ENCODE measurements around the gene KRT26. TPM values are rescaled to one million over a fixed set of nuclear protein-coding genes. Genes with fewer than 3 reads are reported as not detected.
"Not testable (repeated sequence)": the region's sequence is repeated elsewhere in the genome, so short reads cannot be mapped to it uniquely, and the experiment has no call there.

The KRT26 gene
- not detected for total RNA-seq
- polyA plus RNA-seq: not detected
- long read RNA-seq, donor 1: 0 reads
- long read RNA-seq, donor 2: 0 reads
- long read RNA-seq, donor 3: 0 reads
- long read RNA-seq, donor 4: 0 reads

- Histone ChIP-seq H3K4me3 (ENCODE audit: low read length) (no peak within 1 kb of the TSS), H3K27ac (ENCODE audit: low read length) (no peak within 1 kb of the TSS), H3K4me1 (ENCODE audit: control insufficient read depth, insufficient read depth, low read length) (no peaks in the 10 kb centered on the region), H3K9me3 (ENCODE audit: control insufficient read depth, low read length) (no peaks in the 10 kb centered on the region), H3K27me3 (ENCODE audit: control insufficient read depth, insufficient read depth) (no peaks in the 10 kb centered on the region)
- intact Hi-C loops (cut with DNase I): no loop called here
- ATAC-seq: no peak
- DNase-seq: no peak
- 93% methylated on average over 3 of the region's 3 CpGs for WGBS
Measured at GRCh38 chr17:40772101-40772500, at the start of gene KRT26. KRT26 (minus strand) TSS chr17:40772201; CDS start chr17:40772113, 88 bp downstream.

GRCh38 chr17:40821536-40821935 is 49.5 kb upstream of the KRT26 start:
- no peak for DNase-seq
- Histone ChIP-seq H3K9me3 (ENCODE audit: control insufficient read depth, low read length) (no peaks in the 10 kb centered on the region), H3K27ac (ENCODE audit: low read length) (no peak overlapping the region), H3K27me3 (ENCODE audit: control insufficient read depth, insufficient read depth) (no peaks in the 10 kb centered on the region), H3K4me3 (ENCODE audit: low read length) (no peak overlapping the region), H3K4me1 (ENCODE audit: control insufficient read depth, insufficient read depth, low read length) (peaks cover 7% of the 10 kb centered on the region)
- intact Hi-C loops (cut with DNase I): no loop called here
- ATAC-seq: no peak

GRCh38 chr17:40820228-40820838 is 48.3 kb upstream of the KRT26 start:
- no peak overlapping the region for H3K27ac ChIP-seq (ENCODE audit: low read length)
- no peak for ATAC-seq
- no peaks in the 10 kb centered on the region for H3K27me3 ChIP-seq (ENCODE audit: control insufficient read depth, insufficient read depth)
- H3K9me3 ChIP-seq (ENCODE audit: control insufficient read depth, low read length): no peaks in the 10 kb centered on the region
- no peak overlapping the region for H3K4me3 ChIP-seq (ENCODE audit: low read length)
- DNase-seq: no peak
- peaks cover 5% of the 10 kb centered on the region for H3K4me1 ChIP-seq (ENCODE audit: control insufficient read depth, insufficient read depth, low read length)
- intact Hi-C loops (cut with DNase I): no loop called here
- WGBS: 86% methylated on average over 9 of the region's 9 CpGs

GRCh38 chr17:40819528-40820125 is 47.6 kb upstream of the KRT26 start:
- Histone ChIP-seq H3K4me3 (ENCODE audit: low read length) (peak overlapping the region; percentile 94), H3K9me3 (ENCODE audit: control insufficient read depth, low read length) (no peaks in the 10 kb centered on the region), H3K4me1 (ENCODE audit: control insufficient read depth, insufficient read depth, low read length) (peaks cover 5% of the 10 kb centered on the region), H3K27ac (ENCODE audit: low read length) (peak overlapping the region; percentile 31), H3K27me3 (ENCODE audit: control insufficient read depth, insufficient read depth) (no peaks in the 10 kb centered on the region)
- DNase-seq (no peak), ATAC-seq (peak; percentile 50 to 81)
- 47% methylated on average over 9 of the region's 9 CpGs for WGBS
- intact Hi-C loops (cut with DNase I): no loop called here

GRCh38 chr17:40818733-40819527 is 46.9 kb upstream of the KRT26 start:
- intact Hi-C loops (cut with DNase I): no loop called here

GRCh38 chr17:40818343-40818732 is 46.3 kb upstream of the KRT26 start:
- DNase-seq (no peak), ATAC-seq (no peak)
- intact Hi-C loops (cut with DNase I): no loop called here
- H3K27ac ChIP-seq (ENCODE audit: low read length): no peak overlapping the region
- peak overlapping the region; percentile 94 for H3K4me3 ChIP-seq (ENCODE audit: low read length)
- H3K27me3 ChIP-seq (ENCODE audit: control insufficient read depth, insufficient read depth): no peaks in the 10 kb centered on the region
- 15% methylated on average over 7 of the region's 7 CpGs for WGBS
- H3K9me3 ChIP-seq (ENCODE audit: control insufficient read depth, low read length): no peaks in the 10 kb centered on the region
- H3K4me1 ChIP-seq (ENCODE audit: control insufficient read depth, insufficient read depth, low read length): peaks cover 5% of the 10 kb centered on the region

More at GRCh38 chr17:40818733-40819527, 46.9 kb upstream of the KRT26 start:
- Histone ChIP-seq H3K9me3 (ENCODE audit: control insufficient read depth, low read length) (no peaks in the 10 kb centered on the region), H3K27ac (ENCODE audit: low read length) (peak overlapping the region; percentile 99), H3K4me3 (ENCODE audit: low read length) (peak overlapping the region; percentile 94), H3K4me1 (ENCODE audit: control insufficient read depth, insufficient read depth, low read length) (peaks cover 5% of the 10 kb centered on the region), H3K27me3 (ENCODE audit: control insufficient read depth, insufficient read depth) (no peaks in the 10 kb centered on the region)
- WGBS: 1% methylated on average over 73 of the region's 73 CpGs
- DNase-seq (peak; percentile 83 to 93 (median 91)), ATAC-seq (peak; percentile 94 to 95)

- Histone ChIP-seq H3K27me3 (ENCODE audit: control insufficient read depth, insufficient read depth) (no peaks in the 10 kb centered on the region), H3K27ac (ENCODE audit: low read length) (no peak overlapping the region), H3K4me1 (ENCODE audit: control insufficient read depth, insufficient read depth, low read length) (peaks cover 4% of the 10 kb centered on the region), H3K9me3 (ENCODE audit: control insufficient read depth, low read length) (no peaks in the 10 kb centered on the region), H3K4me3 (ENCODE audit: low read length) (no peak overlapping the region)
- 96% methylated on average over 4 of the region's 4 CpGs for WGBS
- DNase-seq (no peak), ATAC-seq (no peak)
- intact Hi-C loops (cut with DNase I): no loop called here
Measured at GRCh38 chr17:40817103-40817682, 45.2 kb upstream of the KRT26 start.

- H3K4me1 ChIP-seq (ENCODE audit: control insufficient read depth, insufficient read depth, low read length): peaks cover 4% of the 10 kb centered on the region
- ATAC-seq (no peak), DNase-seq (no peak)
- H3K27me3 ChIP-seq (ENCODE audit: control insufficient read depth, insufficient read depth): no peaks in the 10 kb centered on the region
- 93% methylated on average over 3 of the region's 3 CpGs for WGBS
- H3K9me3 ChIP-seq (ENCODE audit: control insufficient read depth, low read length): no peaks in the 10 kb centered on the region
- intact Hi-C loops (cut with DNase I): no loop called here
- H3K27ac ChIP-seq (ENCODE audit: low read length): no peak overlapping the region
- H3K4me3 ChIP-seq (ENCODE audit: low read length): no peak overlapping the region
Measured at GRCh38 chr17:40816569-40816968, 44.6 kb upstream of the KRT26 start.

GRCh38 chr17:40815381-40815780 is 43.4 kb upstream of the KRT26 start:
- Histone ChIP-seq H3K4me3 (ENCODE audit: low read length) (no peak overlapping the region), H3K4me1 (ENCODE audit: control insufficient read depth, insufficient read depth, low read length) (peaks cover 4% of the 10 kb centered on the region), H3K9me3 (ENCODE audit: control insufficient read depth, low read length) (no peaks in the 10 kb centered on the region), H3K27me3 (ENCODE audit: control insufficient read depth, insufficient read depth) (no peaks in the 10 kb centered on the region), H3K27ac (ENCODE audit: low read length) (no peak overlapping the region)
- intact Hi-C loops (cut with DNase I): no loop called here
- no peak for ATAC-seq
- no peak for DNase-seq
- WGBS: 93% methylated on average over 1 of the region's 1 CpG

- intact Hi-C loops (cut with DNase I); ATAC-seq; DNase-seq: not testable (repeated sequence)
Measured at GRCh38 chr17:40814657-40815056, 42.7 kb upstream of the KRT26 start.

GRCh38 chr17:40813804-40814203 is 41.8 kb upstream of the KRT26 start:
- no peak for DNase-seq
- no peaks in the 10 kb centered on the region for H3K27me3 ChIP-seq (ENCODE audit: control insufficient read depth, insufficient read depth)
- intact Hi-C loops (cut with DNase I): no loop called here
- peaks cover 4% of the 10 kb centered on the region for H3K4me1 ChIP-seq (ENCODE audit: control insufficient read depth, insufficient read depth, low read length)
- H3K4me3 ChIP-seq (ENCODE audit: low read length): no peak overlapping the region
- WGBS: 71% methylated on average over 4 of the region's 4 CpGs
- no peak overlapping the region for H3K27ac ChIP-seq (ENCODE audit: low read length)
- no peak for ATAC-seq
- no peaks in the 10 kb centered on the region for H3K9me3 ChIP-seq (ENCODE audit: control insufficient read depth, low read length)

More at GRCh38 chr17:40814657-40815056, 42.7 kb upstream of the KRT26 start:
- H3K4me3 ChIP-seq (ENCODE audit: low read length); H3K4me1 ChIP-seq (ENCODE audit: control insufficient read depth, insufficient read depth, low read length); H3K27ac ChIP-seq (ENCODE audit: low read length); H3K27me3 ChIP-seq (ENCODE audit: control insufficient read depth, insufficient read depth); H3K9me3 ChIP-seq (ENCODE audit: control insufficient read depth, low read length): not testable (repeated sequence)
- WGBS: 87% methylated on average over 3 of the region's 3 CpGs
